Body of pancreas (tissue), 4 donors: Measurements from ENCODE around the gene CHRNG. TPM values are rescaled to one million over a fixed set of nuclear protein-coding genes. Genes with fewer than 3 reads are reported as not detected.

Source experiments
- ATAC-seq: fragments of 150-250 bp; one replicate; pipeline ENCODE4 v1.9.1; 2016
- DNase-seq, 4 donors: peaks; one replicate each; pipeline ENCODE4 v3.0.0-alpha.2; 2019
- H3K27ac ChIP-seq, 4 donors: fragments of 200-600 bp; sonication (generic); 1 replicate in 3 of 4; 2 replicates in 1 of 4; pipeline versions ENCODE4 v1.5.1 to v1.6.1; 2016 to 2019; ENCODE audit warnings: mild to moderate bottlenecking in 1 of 4, mixed read lengths in 1 of 4, moderate library complexity in 1 of 4
- H3K27me3 ChIP-seq, 2 donors: fragments of 200-600 bp; sonication (generic); one replicate each; pipeline ENCODE4 v1.6.0; 2016; ENCODE audit warnings: mild to moderate bottlenecking in 1 of 2
- H3K36me3 ChIP-seq, 2 donors: fragments of 200-600 bp; sonication (generic); replicated peaks in 1 of 2; 2 replicates each; pipeline ENCODE4 v1.5.1; 2016; ENCODE audit warnings: low read depth in 2 of 2; ENCODE audit not compliant: insufficient read depth in 1 of 2
- H3K4me1 ChIP-seq: fragments of 200-600 bp; sonication (generic); one replicate; pipeline ENCODE4 v1.6.0; 2016
- H3K4me3 ChIP-seq, 2 donors: fragments of 200-600 bp; sonication (generic); 1 replicate in 1 of 2; 2 replicates in 1 of 2; pipeline ENCODE4 v1.5.1; 2016 to 2019
- H3K9me3 ChIP-seq, 3 donors: fragments of 200-600 bp; sonication (generic); 1 replicate in 2 of 3; 2 replicates in 1 of 3; pipeline ENCODE4 v1.5.1; 2016
- CTCF ChIP-seq, 7 experiments: fragments of 450-650 bp in 4 of 7; fragments of 200-600 bp in 3 of 7; sonication (generic) in 3 of 7; IDR thresholded peaks; one replicate each; pipeline ENCODE4 v1.5.1; 2016 to 2019; ENCODE audit warnings: antibody characterized with exemption in 7 of 7
- POLR2A ChIP-seq, 3 donors: fragments of 450-650 bp; IDR thresholded peaks; one replicate each; pipeline ENCODE4 v1.6.1; 2016; ENCODE audit warnings: antibody characterized with exemption in 3 of 3, mild to moderate bottlenecking in 2 of 3
- WGBS, 2 donors: methylation state at CpG; one replicate each; pipeline ENCODE4 v1.1.5; 2017; 5-methylcytosine and 5-hydroxymethylcytosine counted together
- intact Hi-C: fragments of 100-400 bp; cut with DNase I; formaldehyde crosslinking; loops from one replicate; pipeline ENCODE4 v1.15.1; 2023
- total RNA-seq, 2 donors: library from RNA; depleted of rRNA; stranded (reverse); fragments of >200 nt; gene quantifications; one replicate each; pipeline ENCODE4 v1.1.0, GENCODE V29; 2016

Gene CHRNG
- total RNA-seq, 2 donors from 2014 or later = not detected

- ATAC-seq = no peak
- no peaks in the 10 kb centered on the region for H3K9me3 ChIP-seq
- intact Hi-C loops = no loop called here
- no peak for DNase-seq
- H3K36me3 ChIP-seq = no peaks in the 10 kb centered on the region
- WGBS, 2 donors = 46 to 54% methylated on average over 7 to 9 of the region's 9 CpGs
- no peak overlapping the region for H3K4me3 ChIP-seq
- H3K27me3 ChIP-seq = no peaks in the 10 kb centered on the region
- TF ChIP-seq POLR2A (IDR thresholded peaks at IDR 0.05) = no peak
- no peak for TF ChIP-seq CTCF (IDR thresholded peaks at IDR 0.05)
- H3K4me1 ChIP-seq = peaks cover 9% of the 10 kb centered on the region
- no peak overlapping the region for H3K27ac ChIP-seq
These were observed 2.6 kb downstream of the CHRNG start for GRCh38 chr2:232541961-232542714.

DNA sequence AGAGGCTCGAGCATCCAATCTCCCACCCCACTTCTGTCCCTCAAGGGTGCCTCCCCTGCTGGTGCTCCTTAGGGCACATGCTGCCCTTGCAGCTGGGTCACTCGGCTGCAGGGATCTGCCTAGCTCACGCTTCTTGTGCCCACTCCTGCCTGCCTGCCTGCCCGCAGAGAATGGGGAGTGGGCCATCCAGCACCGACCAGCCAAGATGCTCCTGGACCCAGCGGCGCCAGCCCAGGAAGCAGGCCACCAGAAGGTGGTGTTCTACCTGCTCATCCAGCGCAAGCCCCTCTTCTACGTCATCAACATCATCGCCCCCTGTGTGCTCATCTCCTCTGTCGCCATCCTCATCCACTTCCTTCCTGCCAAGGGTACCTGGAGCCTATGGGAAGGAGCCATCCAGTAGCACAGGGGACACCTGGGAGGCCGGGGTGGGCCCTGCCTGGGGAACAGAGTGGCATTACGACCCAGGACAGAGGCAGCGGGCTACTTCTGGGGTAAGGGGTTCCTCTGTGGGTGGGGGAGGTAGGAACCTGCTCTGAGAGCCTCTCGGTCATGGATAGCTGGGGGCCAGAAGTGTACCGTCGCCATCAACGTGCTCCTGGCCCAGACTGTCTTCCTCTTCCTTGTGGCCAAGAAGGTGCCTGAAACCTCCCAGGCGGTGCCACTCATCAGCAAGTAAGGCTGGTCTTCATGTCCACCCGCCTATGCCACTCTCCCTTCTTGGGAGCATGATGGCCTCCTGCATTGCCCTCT, 3.4 kb downstream of the CHRNG start:
- Histone ChIP-seq H3K27ac (no peak overlapping the region), H3K27me3 (no peaks in the 10 kb centered on the region), H3K9me3 (no peaks in the 10 kb centered on the region), H3K36me3 (no peaks in the 10 kb centered on the region), H3K4me3 (no peak overlapping the region), H3K4me1 (peaks cover 2% of the 10 kb centered on the region)
- ATAC-seq = no peak
- DNase-seq = no peak
- TF ChIP-seq CTCF (IDR thresholded peaks at IDR 0.05) (no peak), POLR2A (IDR thresholded peaks at IDR 0.05) (no peak)
- WGBS, 2 donors = 88 to 92% methylated on average over 18 to 20 of the region's 20 CpGs
- intact Hi-C loops = no loop called here

- Histone ChIP-seq H3K36me3 (no peaks in the 10 kb centered on the region), H3K4me3 (no peak overlapping the region), H3K9me3 (no peaks in the 10 kb centered on the region), H3K27ac (no peak overlapping the region), H3K27me3 (no peaks in the 10 kb centered on the region), H3K4me1 (no peaks in the 10 kb centered on the region)
- intact Hi-C loops = no loop called here
- TF ChIP-seq CTCF (IDR thresholded peaks at IDR 0.05) = no peak
- TF ChIP-seq POLR2A (IDR thresholded peaks at IDR 0.05) = no peak
- no peak for DNase-seq
- WGBS, 2 donors = 93 to 94% methylated on average over 13 to 14 of the region's 14 CpGs
- ATAC-seq = no peak
These were observed 4.0 kb downstream of the CHRNG start for GRCh38 chr2:232543491-232543890.

- WGBS, 2 donors = 89 to 92% methylated on average over 13 to 14 of the region's 19 CpGs
- no peak for TF ChIP-seq POLR2A (IDR thresholded peaks at IDR 0.05)
- no peak for TF ChIP-seq CTCF (IDR thresholded peaks at IDR 0.05)
- intact Hi-C loops = no loop called here
- Histone ChIP-seq H3K4me1 (no peaks in the 10 kb centered on the region), H3K4me3 (no peak overlapping the region), H3K36me3 (no peaks in the 10 kb centered on the region), H3K27me3 (no peaks in the 10 kb centered on the region), H3K27ac (no peak overlapping the region), H3K9me3 (no peaks in the 10 kb centered on the region)
- ATAC-seq (no peak), DNase-seq (no peak)
These were observed 4.6 kb downstream of the CHRNG start for GRCh38 chr2:232543928-232544631.
